Suprapubic skin (tissue), 4 donors: ENCODE measurements around the gene ZNF207. TPM values are rescaled to one million over a fixed set of nuclear protein-coding genes. Genes with fewer than 3 reads are reported as not detected.

Experiments
- DNase-seq, 2 donors: peaks; one replicate each; pipeline ENCODE4 v3.0.0-alpha.2; 2019; ENCODE audit warnings: low spot score in 2 of 2
- H3K27ac ChIP-seq: fragments of 200-600 bp; sonication (generic); one replicate; pipeline ENCODE4 v1.5.1; 2019
- H3K27me3 ChIP-seq: fragments of 200-600 bp; sonication (generic); one replicate; pipeline ENCODE4 v1.5.1; 2019
- H3K36me3 ChIP-seq: fragments of 200-600 bp; sonication (generic); one replicate; pipeline ENCODE4 v1.5.1; 2019
- H3K4me1 ChIP-seq: fragments of 200-600 bp; sonication (generic); one replicate; pipeline ENCODE4 v1.5.1; 2019
- H3K4me3 ChIP-seq: fragments of 200-600 bp; sonication (generic); one replicate; pipeline ENCODE4 v1.5.1; 2019; ENCODE audit warnings: mild to moderate bottlenecking
- H3K9me3 ChIP-seq: fragments of 200-600 bp; sonication (generic); one replicate; pipeline ENCODE4 v1.5.1; 2019
- EP300 ChIP-seq: sonication (generic); formaldehyde crosslinking; IDR thresholded peaks from one replicate; pipeline ENCODE4 v1.6.1; 2017; ENCODE audit warnings: antibody characterized with exemption
- POLR2A ChIP-seq, 2 donors: fragments of 450-650 bp; IDR thresholded peaks; one replicate each; pipeline ENCODE4 v1.6.1; 2017; ENCODE audit warnings: antibody characterized with exemption in 2 of 2, mild to moderate bottlenecking in 2 of 2, moderate library complexity in 2 of 2
- POLR2AphosphoS5 ChIP-seq, 3 donors: sonication (generic); formaldehyde crosslinking; IDR thresholded peaks; one replicate each; pipeline ENCODE4 v1.6.1; 2017; ENCODE audit warnings: antibody characterized with exemption in 3 of 3
- WGBS: methylation state at CpG from one replicate; pipeline ENCODE4 v1.1.5; 2018; 5-methylcytosine and 5-hydroxymethylcytosine counted together
- total RNA-seq, 4 donors: library from RNA; depleted of rRNA; stranded (reverse); fragments of >200 nt; gene quantifications; one replicate each; pipeline ENCODE4 v1.1.0, GENCODE V29; 2016
- TF ChIP-seq, protein P1 (sequence below), 2 donors: fragments of 200-600 bp in 1 of 2; fragments of 450-650 bp in 1 of 2; sonication (generic) in 1 of 2; IDR thresholded peaks; one replicate each; pipeline ENCODE4 v1.5.1; 2016 to 2019; ENCODE audit warnings: antibody characterized with exemption in 2 of 2, mild to moderate bottlenecking in 1 of 2, moderate library complexity in 1 of 2

Gene ZNF207
- total RNA-seq, 4 donors from 2014 or later = 124 to 316 (median 141) TPM

DNA sequence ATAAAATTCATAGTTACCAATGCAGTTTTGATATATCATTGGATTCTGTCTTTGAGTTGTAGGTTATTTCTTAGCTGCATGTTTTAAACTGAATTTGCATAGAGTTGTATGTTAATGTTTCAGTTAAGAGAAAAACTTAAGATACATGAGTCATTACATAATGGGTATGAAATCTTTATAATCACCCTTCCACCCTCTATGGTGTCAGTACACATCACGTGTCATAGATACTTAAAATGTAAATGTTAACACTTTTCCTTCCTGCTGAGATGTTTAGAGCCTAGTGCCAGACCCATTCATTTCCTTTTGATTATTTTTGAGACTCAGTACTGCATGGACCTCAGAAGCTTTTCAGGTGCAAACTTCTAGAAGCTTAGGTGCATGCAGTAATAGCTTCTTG lies 20.5 kb downstream of the ZNF207 start:
- no peak for DNase-seq
- Histone ChIP-seq H3K9me3 (no peaks in the 10 kb centered on the region), H3K27ac (no peak overlapping the region), H3K4me1 (no peaks in the 10 kb centered on the region), H3K36me3 (peaks cover 90% of the 10 kb centered on the region), H3K27me3 (no peaks in the 10 kb centered on the region), H3K4me3 (no peak overlapping the region)
- TF ChIP-seq POLR2AphosphoS5 (IDR thresholded peaks at IDR 0.05) = no peak
- WGBS = 63% methylated on average over 1 of the region's 1 CpG

DNA sequence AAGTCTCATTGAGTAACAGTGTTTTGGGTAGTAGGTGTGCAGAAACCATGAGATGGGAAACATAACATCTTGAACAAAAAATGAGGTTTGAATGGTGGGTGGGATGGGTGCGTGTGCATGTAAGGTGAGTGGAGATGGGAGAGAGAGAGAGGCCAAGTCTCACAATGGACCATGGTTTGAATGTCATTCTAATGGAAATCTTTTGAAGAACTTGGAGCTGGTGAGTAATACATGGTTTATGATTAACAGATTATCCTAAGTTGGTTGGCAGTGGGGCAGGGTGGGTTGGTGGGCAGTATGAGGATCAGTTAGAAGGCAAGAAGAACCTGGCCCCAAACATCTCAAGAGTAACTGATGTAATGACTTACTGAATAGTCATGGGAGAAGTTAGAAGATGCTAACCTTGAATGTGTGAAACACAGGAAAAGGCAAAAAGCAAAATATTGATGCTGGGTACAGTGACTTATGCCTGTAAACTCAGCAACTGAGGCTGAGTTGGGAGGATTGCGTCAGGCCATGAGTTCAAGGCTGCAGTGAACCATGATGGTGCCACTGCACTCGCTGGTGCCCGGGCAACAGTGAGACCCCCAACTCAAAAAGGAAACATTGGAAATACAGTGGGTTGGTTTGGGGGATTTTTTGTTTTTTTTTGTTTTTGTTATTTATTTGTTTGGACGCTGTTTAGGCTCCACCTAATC lies 32.7 kb downstream of the ZNF207 start:
- H3K4me1 ChIP-seq = no peaks in the 10 kb centered on the region
- no peaks in the 10 kb centered on the region for H3K27me3 ChIP-seq
- no peak for DNase-seq
- no peak overlapping the region for H3K27ac ChIP-seq
- WGBS = 97% methylated on average over 5 of the region's 5 CpGs
- peaks cover 50% of the 10 kb centered on the region for H3K36me3 ChIP-seq
- no peaks in the 10 kb centered on the region for H3K9me3 ChIP-seq
- H3K4me3 ChIP-seq = no peak overlapping the region
- TF ChIP-seq POLR2AphosphoS5 (IDR thresholded peaks at IDR 0.05) (no peak), POLR2A (IDR thresholded peaks at IDR 0.05) (no peak), EP300 (no peak)
- TF ChIP-seq, protein P1, sequence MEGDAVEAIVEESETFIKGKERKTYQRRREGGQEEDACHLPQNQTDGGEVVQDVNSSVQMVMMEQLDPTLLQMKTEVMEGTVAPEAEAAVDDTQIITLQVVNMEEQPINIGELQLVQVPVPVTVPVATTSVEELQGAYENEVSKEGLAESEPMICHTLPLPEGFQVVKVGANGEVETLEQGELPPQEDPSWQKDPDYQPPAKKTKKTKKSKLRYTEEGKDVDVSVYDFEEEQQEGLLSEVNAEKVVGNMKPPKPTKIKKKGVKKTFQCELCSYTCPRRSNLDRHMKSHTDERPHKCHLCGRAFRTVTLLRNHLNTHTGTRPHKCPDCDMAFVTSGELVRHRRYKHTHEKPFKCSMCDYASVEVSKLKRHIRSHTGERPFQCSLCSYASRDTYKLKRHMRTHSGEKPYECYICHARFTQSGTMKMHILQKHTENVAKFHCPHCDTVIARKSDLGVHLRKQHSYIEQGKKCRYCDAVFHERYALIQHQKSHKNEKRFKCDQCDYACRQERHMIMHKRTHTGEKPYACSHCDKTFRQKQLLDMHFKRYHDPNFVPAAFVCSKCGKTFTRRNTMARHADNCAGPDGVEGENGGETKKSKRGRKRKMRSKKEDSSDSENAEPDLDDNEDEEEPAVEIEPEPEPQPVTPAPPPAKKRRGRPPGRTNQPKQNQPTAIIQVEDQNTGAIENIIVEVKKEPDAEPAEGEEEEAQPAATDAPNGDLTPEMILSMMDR (IDR thresholded peaks at IDR 0.05) = no peak

DNA sequence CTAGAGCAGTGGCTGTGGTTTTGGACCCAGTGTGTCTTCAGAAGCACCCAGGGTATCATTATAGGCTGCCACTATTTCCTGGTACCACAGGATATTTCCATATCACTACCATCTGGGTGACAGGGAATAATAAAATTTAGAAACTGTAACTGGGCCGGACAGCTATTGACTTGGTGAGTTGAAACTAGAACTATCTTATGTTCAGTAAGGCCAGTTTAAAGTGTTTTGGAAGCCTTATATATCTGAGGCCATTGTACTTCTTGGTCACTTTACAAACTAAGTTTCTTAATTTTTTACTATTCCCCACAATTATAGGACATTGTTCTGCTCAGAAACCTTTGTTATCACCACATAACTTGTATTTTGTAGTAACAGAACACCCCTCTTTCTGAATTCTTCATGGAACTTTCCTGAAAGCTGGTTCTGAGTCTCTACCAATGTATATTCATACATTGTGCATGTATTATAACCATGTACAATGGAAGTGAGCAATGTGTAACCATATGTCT lies 34.0 kb downstream of the ZNF207 start:
- TF ChIP-seq, protein P1 (IDR thresholded peaks at IDR 0.05) = no peak
- TF ChIP-seq EP300 (no peak), POLR2A (IDR thresholded peaks at IDR 0.05) (no peak), POLR2AphosphoS5 (IDR thresholded peaks at IDR 0.05) (no peak)
- 90% methylated on average over 1 of the region's 1 CpG for WGBS

DNA sequence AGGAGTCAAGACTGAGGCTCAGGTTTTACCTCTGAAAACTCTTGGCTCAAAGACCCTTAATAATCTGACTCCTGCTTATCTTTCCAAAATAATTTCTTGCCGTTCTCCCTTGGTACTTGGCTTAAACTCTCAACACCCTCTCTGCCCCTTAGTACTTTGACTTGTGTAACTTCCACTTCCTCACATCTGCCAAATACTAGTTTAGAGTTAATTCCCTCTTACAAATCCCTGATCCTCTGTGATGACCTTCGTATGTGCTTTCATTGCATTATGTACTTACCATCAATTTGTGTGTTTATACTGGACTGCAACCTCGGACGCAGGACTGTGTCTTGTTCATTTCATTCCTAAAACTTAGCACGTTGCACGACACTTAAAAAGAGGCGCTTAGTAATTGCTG lies 35.2 kb downstream of the ZNF207 start:
- peaks cover 25% of the 10 kb centered on the region for H3K36me3 ChIP-seq
- DNase-seq = no peak
- H3K27me3 ChIP-seq = no peaks in the 10 kb centered on the region
- H3K4me3 ChIP-seq = no peak overlapping the region
- TF ChIP-seq POLR2AphosphoS5 (IDR thresholded peaks at IDR 0.05) (no peak), EP300 (no peak), POLR2A (IDR thresholded peaks at IDR 0.05) (no peak)
- TF ChIP-seq, protein P1 (IDR thresholded peaks at IDR 0.05) = no peak
- no peaks in the 10 kb centered on the region for H3K4me1 ChIP-seq
- no peak overlapping the region for H3K27ac ChIP-seq
- 82% methylated on average over 7 of the region's 7 CpGs for WGBS
- H3K9me3 ChIP-seq = no peaks in the 10 kb centered on the region

More for the DNA sequence above, 34.0 kb downstream of the ZNF207 start:
- Histone ChIP-seq H3K27ac (no peak overlapping the region), H3K9me3 (no peaks in the 10 kb centered on the region), H3K27me3 (no peaks in the 10 kb centered on the region), H3K36me3 (peaks cover 37% of the 10 kb centered on the region), H3K4me3 (no peak overlapping the region), H3K4me1 (no peaks in the 10 kb centered on the region)
- DNase-seq = no peak

DNA sequence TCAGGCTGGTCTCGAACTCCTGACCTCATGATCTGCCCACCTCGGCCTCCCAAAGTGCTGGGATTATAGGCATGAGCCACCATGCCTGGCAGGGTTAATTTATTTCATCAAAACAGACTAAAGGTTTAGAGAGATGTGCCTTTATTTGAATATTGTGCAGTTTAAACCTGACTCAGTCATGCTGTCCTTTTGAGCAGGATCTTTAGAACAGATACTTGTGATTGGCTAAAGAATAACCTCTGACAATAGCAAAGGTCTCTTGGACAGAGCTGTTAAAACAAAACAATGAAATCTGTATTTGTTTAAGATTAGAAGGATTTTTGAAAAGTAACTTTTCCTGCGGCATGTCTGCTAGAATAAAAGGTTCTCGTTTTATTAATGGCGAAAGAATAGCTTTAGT lies 36.0 kb downstream of the ZNF207 start:
- Histone ChIP-seq H3K27ac (no peak overlapping the region), H3K4me1 (no peaks in the 10 kb centered on the region), H3K27me3 (no peaks in the 10 kb centered on the region), H3K4me3 (no peak overlapping the region), H3K36me3 (peaks cover 19% of the 10 kb centered on the region), H3K9me3 (no peaks in the 10 kb centered on the region)
- TF ChIP-seq, protein P1 (IDR thresholded peaks at IDR 0.05) = no peak
- TF ChIP-seq POLR2AphosphoS5 (IDR thresholded peaks at IDR 0.05) (no peak), EP300 (no peak), POLR2A (IDR thresholded peaks at IDR 0.05) (no peak)
- no peak for DNase-seq
- WGBS = 93% methylated on average over 5 of the region's 5 CpGs
